ENCODE measurements around the gene TMEM127.

The TMEM127 gene

GRCh38 chr2:96212339-96212738, 53.5 kb downstream of the TMEM127 start:
- no peak overlapping the region for H2BK5ac ChIP-seq (ENCODE audit: low read length)
- no peak overlapping the region for H3K4ac ChIP-seq (ENCODE audit: low read depth, low read length)
- no peak overlapping the region for H2BK120ac ChIP-seq (ENCODE audit: low read depth, low read length)
- H3K4me1 ChIP-seq (ENCODE audit: control insufficient read depth, low read depth, low read length): no peaks in the 10 kb centered on the region
- no peak overlapping the region for H3K18ac ChIP-seq (ENCODE audit: low read length)
- no peak for DNase-seq
- no peaks in the 10 kb centered on the region for H3K27me3 ChIP-seq (ENCODE audit: insufficient read depth, low read length, poor library complexity)
- H2BK15ac ChIP-seq (replicated peaks; ENCODE audit: low read depth): no peak overlapping the region
- no peak overlapping the region for H3K9ac ChIP-seq (ENCODE audit: low read length)
- peaks cover 8% of the 10 kb centered on the region for H3K79me2 ChIP-seq (ENCODE audit: control insufficient read depth, insufficient read depth, low read length)
- H3K4me3 ChIP-seq (ENCODE audit: low read length): no peak overlapping the region
- no peak overlapping the region for H2AK5ac ChIP-seq (ENCODE audit: low read length)
- H4K8ac ChIP-seq (ENCODE audit: low read depth, low read length): no peak overlapping the region
- H3K4me2 ChIP-seq (ENCODE audit: low read length): no peak overlapping the region
- peaks cover 2% of the 10 kb centered on the region for H3K79me1 ChIP-seq (ENCODE audit: low read length)
- H4K5ac ChIP-seq (ENCODE audit: low read length): no peak overlapping the region
- no peak overlapping the region for H3K23ac ChIP-seq (ENCODE audit: low read length)
- H3K56ac ChIP-seq (ENCODE audit: low read length): no peak overlapping the region
- H3K36me3 ChIP-seq (ENCODE audit: control insufficient read depth, insufficient read depth, low read length): no peaks in the 10 kb centered on the region
- H3K27ac ChIP-seq (ENCODE audit: low read depth, low read length): no peak overlapping the region
- WGBS (ENCODE audit: extremely low coverage, insufficient coverage, low lambda C conversion rate): no CpG with 5 or more reads among the region's 4 CpGs

GRCh38 chr2:96209729-96210085, 56.1 kb downstream of the TMEM127 start:
- H3K56ac ChIP-seq (ENCODE audit: low read length): peak overlapping the region; percentile 83

GRCh38 chr2:96209011-96209728, 56.6 kb downstream of the TMEM127 start:
- DNase-seq: no peak
- H4K5ac ChIP-seq (ENCODE audit: low read length): peak overlapping the region; percentile 78
- H4K8ac ChIP-seq (ENCODE audit: low read depth, low read length): no peak overlapping the region
- no peak overlapping the region for H3K4ac ChIP-seq (ENCODE audit: low read depth, low read length)
- no peaks in the 10 kb centered on the region for H3K27me3 ChIP-seq (ENCODE audit: insufficient read depth, low read length, poor library complexity)
- H3K79me1 ChIP-seq (ENCODE audit: low read length): peaks cover 5% of the 10 kb centered on the region
- H3K27ac ChIP-seq (ENCODE audit: low read depth, low read length): no peak overlapping the region
- no peak overlapping the region for H3K4me3 ChIP-seq (ENCODE audit: low read length)
- peaks cover 2% of the 10 kb centered on the region for H3K4me1 ChIP-seq (ENCODE audit: control insufficient read depth, low read depth, low read length)
- H3K9ac ChIP-seq (ENCODE audit: low read length): peak overlapping the region; percentile 65
- H3K79me2 ChIP-seq (ENCODE audit: control insufficient read depth, insufficient read depth, low read length): peaks cover 35% of the 10 kb centered on the region
- peak overlapping the region; percentile 4 for H3K4me2 ChIP-seq (ENCODE audit: low read length)
- no peak overlapping the region for H2BK15ac ChIP-seq (replicated peaks; ENCODE audit: low read depth)
- H2BK5ac ChIP-seq (ENCODE audit: low read length): no peak overlapping the region
- H2AK5ac ChIP-seq (ENCODE audit: low read length): peak overlapping the region; percentile 46
- H3K36me3 ChIP-seq (ENCODE audit: control insufficient read depth, insufficient read depth, low read length): no peaks in the 10 kb centered on the region
- H2BK120ac ChIP-seq (ENCODE audit: low read depth, low read length): no peak overlapping the region
- H3K18ac ChIP-seq (ENCODE audit: low read length): peak overlapping the region; percentile 72
- no peak overlapping the region for H3K23ac ChIP-seq (ENCODE audit: low read length)
- peak overlapping the region; percentile 83 for H3K56ac ChIP-seq (ENCODE audit: low read length)
- WGBS (ENCODE audit: extremely low coverage, insufficient coverage, low lambda C conversion rate): no CpG with 5 or more reads among the region's 21 CpGs

More at GRCh38 chr2:96209729-96210085, 56.1 kb downstream of the TMEM127 start:
- H3K18ac ChIP-seq (ENCODE audit: low read length): no peak overlapping the region
- no peak overlapping the region for H2BK15ac ChIP-seq (replicated peaks; ENCODE audit: low read depth)
- H3K4me3 ChIP-seq (ENCODE audit: low read length): no peak overlapping the region
- H3K36me3 ChIP-seq (ENCODE audit: control insufficient read depth, insufficient read depth, low read length): no peaks in the 10 kb centered on the region
- no peak overlapping the region for H2BK120ac ChIP-seq (ENCODE audit: low read depth, low read length)
- H3K4me1 ChIP-seq (ENCODE audit: control insufficient read depth, low read depth, low read length): peaks cover 2% of the 10 kb centered on the region
- no peaks in the 10 kb centered on the region for H3K27me3 ChIP-seq (ENCODE audit: insufficient read depth, low read length, poor library complexity)
- no CpG with 5 or more reads among the region's 9 CpGs for WGBS (ENCODE audit: extremely low coverage, insufficient coverage, low lambda C conversion rate)
- H3K27ac ChIP-seq (ENCODE audit: low read depth, low read length): no peak overlapping the region
- H3K4me2 ChIP-seq (ENCODE audit: low read length): no peak overlapping the region
- peak overlapping the region; percentile 46 for H2AK5ac ChIP-seq (ENCODE audit: low read length)
- peak overlapping the region; percentile 27 for H3K4ac ChIP-seq (ENCODE audit: low read depth, low read length)
- H3K79me2 ChIP-seq (ENCODE audit: control insufficient read depth, insufficient read depth, low read length): peaks cover 30% of the 10 kb centered on the region
- peaks cover 5% of the 10 kb centered on the region for H3K79me1 ChIP-seq (ENCODE audit: low read length)
- no peak overlapping the region for H2BK5ac ChIP-seq (ENCODE audit: low read length)
- H3K9ac ChIP-seq (ENCODE audit: low read length): peak overlapping the region; percentile 65
- no peak for DNase-seq
- no peak overlapping the region for H3K23ac ChIP-seq (ENCODE audit: low read length)
- H4K8ac ChIP-seq (ENCODE audit: low read depth, low read length): no peak overlapping the region
- no peak overlapping the region for H4K5ac ChIP-seq (ENCODE audit: low read length)

DNA sequence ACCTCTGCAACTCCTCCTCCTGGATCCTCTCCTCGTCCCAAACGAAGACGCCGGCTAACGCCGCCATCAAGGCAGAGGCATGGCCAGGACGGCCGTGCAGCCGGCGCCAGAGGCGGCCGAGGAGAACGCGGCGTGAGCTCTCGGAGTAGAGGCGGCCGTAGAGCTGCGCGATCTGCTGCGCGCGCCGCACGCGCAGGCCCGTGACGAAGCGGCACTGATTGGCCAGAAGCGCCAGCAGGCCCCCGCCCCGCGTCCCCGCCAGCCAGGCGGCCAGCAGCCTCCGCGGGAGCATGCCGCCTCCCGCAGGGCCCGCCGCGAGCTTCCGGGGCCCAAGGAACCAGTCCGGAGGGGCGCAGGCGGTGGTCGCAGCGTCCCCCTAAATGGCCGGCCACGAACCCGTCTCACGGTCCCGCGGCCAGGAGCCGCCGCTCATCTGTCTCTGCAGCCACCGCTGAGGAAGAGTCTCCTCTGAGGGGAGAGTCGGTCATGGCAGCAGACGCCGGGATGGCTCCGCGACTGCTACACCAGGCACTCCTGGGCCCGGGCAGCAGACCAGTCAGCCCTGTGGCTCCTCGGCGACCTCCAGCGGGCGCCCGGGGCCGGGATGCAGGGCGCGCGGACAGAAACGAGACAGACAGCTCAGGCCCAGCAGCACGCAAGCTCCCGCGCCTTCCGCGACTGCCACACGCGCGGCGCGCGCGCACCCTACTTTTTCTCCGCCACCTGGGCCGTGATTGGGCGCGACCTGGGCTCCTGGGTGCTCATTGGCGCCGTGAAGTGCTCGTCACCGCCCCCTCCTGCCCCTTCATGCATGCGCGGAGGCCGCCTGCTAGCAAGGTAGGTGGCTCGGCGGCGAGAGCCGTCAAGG, 57.4 kb downstream of the TMEM127 start, which contains the start of gene STARD7:
Gene STARD7, minus strand, starts transcription at position 685 of the 868 bp plus-strand sequence. Its CDS starts 393 bp downstream, at position 292.
- peak within 1 kb of the TSS; percentile 80 for H2BK5ac ChIP-seq (ENCODE audit: low read length)
- H3K4me2 ChIP-seq (ENCODE audit: low read length): peak within 1 kb of the TSS; percentile 47
- H4K8ac ChIP-seq (ENCODE audit: low read depth, low read length): no peak within 1 kb of the TSS
- WGBS (ENCODE audit: extremely low coverage, insufficient coverage, low lambda C conversion rate): no CpG with 5 or more reads among the region's 100 CpGs
- H3K4me1 ChIP-seq (ENCODE audit: control insufficient read depth, low read depth, low read length): peaks cover 2% of the 10 kb centered on the region
- no peak within 1 kb of the TSS for H2BK120ac ChIP-seq (ENCODE audit: low read depth, low read length)
- peak within 1 kb of the TSS; percentile 98 for H3K56ac ChIP-seq (ENCODE audit: low read length)
- peaks cover 5% of the 10 kb centered on the region for H3K79me1 ChIP-seq (ENCODE audit: low read length)
- H2BK15ac ChIP-seq (replicated peaks; ENCODE audit: low read depth): no peak within 1 kb of the TSS
- no peak within 1 kb of the TSS for H3K23ac ChIP-seq (ENCODE audit: low read length)
- H3K9ac ChIP-seq (ENCODE audit: low read length): peak within 1 kb of the TSS; percentile 92
- no peaks in the 10 kb centered on the region for H3K36me3 ChIP-seq (ENCODE audit: control insufficient read depth, insufficient read depth, low read length)
- H3K79me2 ChIP-seq (ENCODE audit: control insufficient read depth, insufficient read depth, low read length): peaks cover 43% of the 10 kb centered on the region
- DNase-seq: peak; percentile 99
- peak within 1 kb of the TSS; percentile 84 for H3K18ac ChIP-seq (ENCODE audit: low read length)
- H3K27me3 ChIP-seq (ENCODE audit: insufficient read depth, low read length, poor library complexity): no peaks in the 10 kb centered on the region
- H3K27ac ChIP-seq (ENCODE audit: low read depth, low read length): peak within 1 kb of the TSS; percentile 95
- peak within 1 kb of the TSS; percentile 27 for H3K4ac ChIP-seq (ENCODE audit: low read depth, low read length)
- peak within 1 kb of the TSS; percentile 78 for H4K5ac ChIP-seq (ENCODE audit: low read length)
- H2AK5ac ChIP-seq (ENCODE audit: low read length): peak within 1 kb of the TSS; percentile 46
- peak within 1 kb of the TSS; percentile 88 for H3K4me3 ChIP-seq (ENCODE audit: low read length)

DNA sequence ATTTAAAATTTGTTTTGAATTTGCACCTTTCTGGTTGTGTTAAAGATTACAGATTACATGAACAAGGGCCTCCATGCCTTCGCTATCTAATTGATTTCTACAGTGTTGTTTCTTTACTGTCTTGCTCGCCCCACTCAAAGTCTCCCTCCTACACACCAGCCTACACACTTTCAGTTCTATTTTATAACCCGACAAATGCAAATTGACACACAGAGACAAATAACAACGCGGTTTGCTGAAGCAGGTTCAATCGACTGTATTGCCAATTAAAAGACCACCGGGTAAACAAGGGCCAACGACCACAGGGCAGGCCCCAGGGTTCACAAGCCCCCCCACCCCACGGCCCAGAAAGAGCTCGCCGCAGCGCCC, 58.0 kb downstream of the TMEM127 start:
- Histone ChIP-seq H3K4me2 (ENCODE audit: low read length) (peak overlapping the region; percentile 47), H3K56ac (ENCODE audit: low read length) (peak overlapping the region; percentile 98), H2AK5ac (ENCODE audit: low read length) (no peak overlapping the region), H3K79me2 (ENCODE audit: control insufficient read depth, insufficient read depth, low read length) (peaks cover 50% of the 10 kb centered on the region), H3K36me3 (ENCODE audit: control insufficient read depth, insufficient read depth, low read length) (no peaks in the 10 kb centered on the region), H2BK5ac (ENCODE audit: low read length) (no peak overlapping the region), H4K5ac (ENCODE audit: low read length) (no peak overlapping the region), H3K9ac (ENCODE audit: low read length) (peak overlapping the region; percentile 92), H2BK120ac (ENCODE audit: low read depth, low read length) (no peak overlapping the region), H3K4me3 (ENCODE audit: low read length) (peak overlapping the region; percentile 88), H3K27ac (ENCODE audit: low read depth, low read length) (no peak overlapping the region), H2BK15ac (replicated peaks; ENCODE audit: low read depth) (no peak overlapping the region), H3K18ac (ENCODE audit: low read length) (no peak overlapping the region), H3K23ac (ENCODE audit: low read length) (no peak overlapping the region), H3K27me3 (ENCODE audit: insufficient read depth, low read length, poor library complexity) (no peaks in the 10 kb centered on the region), H3K4ac (ENCODE audit: low read depth, low read length) (no peak overlapping the region), H3K79me1 (ENCODE audit: low read length) (peaks cover 5% of the 10 kb centered on the region), H3K4me1 (ENCODE audit: control insufficient read depth, low read depth, low read length) (peaks cover 2% of the 10 kb centered on the region), H4K8ac (ENCODE audit: low read depth, low read length) (no peak overlapping the region)
- no CpG with 5 or more reads among the region's 12 CpGs for WGBS (ENCODE audit: extremely low coverage, insufficient coverage, low lambda C conversion rate)
- DNase-seq: no peak

Measured in mesendoderm (in vitro differentiated cells).